Nucleus accumbens (tissue), 56 donors: ENCODE results near the gene C5.
"Not testable (repeated sequence)": the region's sequence is repeated elsewhere in the genome, so short reads cannot be mapped to it uniquely, and the experiment has no call there.

ENCODE experiments used
- DNase-seq, 56 donors: peaks; one replicate each; lab custom pipeline; 2025; lab: John Stamatoyannopoulos, UW

C5 gene

GRCh38 chr9:121050128-121050988, at the start of gene C5:
Gene C5, minus strand, starts transcription at chr9:121050275. Its CDS starts 29 bp downstream, at chr9:121050246.
- no peak for DNase-seq

- DNase-seq, result no peak
Measured at GRCh38 chr9:121098567-121099198, 48.6 kb upstream of the C5 start.

- DNase-seq, result no peak
Measured at GRCh38 chr9:121095057-121095456, 45.0 kb upstream of the C5 start.

GRCh38 chr9:121090743-121091142, 40.7 kb upstream of the C5 start:
- not testable (repeated sequence) for DNase-seq

- no peak for DNase-seq
Measured at GRCh38 chr9:121088576-121088975, 38.5 kb upstream of the C5 start.

GRCh38 chr9:121085661-121086060, 35.6 kb upstream of the C5 start:
- DNase-seq, result no peak

GRCh38 chr9:121082075-121082474, 32.0 kb upstream of the C5 start:
- DNase-seq, result no peak

GRCh38 chr9:121075251-121076036, 25.4 kb upstream of the C5 start:
- no peak for DNase-seq

GRCh38 chr9:121074370-121075250, 24.5 kb upstream of the C5 start, which contains the start of gene CNTRL:
Gene CNTRL, plus strand, starts transcription at chr9:121074955. Its CDS starts 13,372 bp downstream, at chr9:121088327.
- DNase-seq, result peak; percentile 10 to 94 (median 82)

- DNase-seq, result peak in 7 of 56 donors; percentile 2 to 18 (median 3)
Measured at GRCh38 chr9:121073038-121073437, 23.0 kb upstream of the C5 start.

GRCh38 chr9:121071756-121072421, 21.8 kb upstream of the C5 start:
- no peak for DNase-seq

GRCh38 chr9:121071370-121071755, 21.3 kb upstream of the C5 start:
- DNase-seq, result no peak

GRCh38 chr9:121069396-121069795, 19.3 kb upstream of the C5 start:
- no peak for DNase-seq

GRCh38 chr9:121067640-121068039, 17.6 kb upstream of the C5 start:
- DNase-seq, result no peak

GRCh38 chr9:121066850-121067249, 16.8 kb upstream of the C5 start:
- no peak for DNase-seq

GRCh38 chr9:121059998-121060636, 10.0 kb upstream of the C5 start:
- peak in 8 of 56 donors; percentile 0 to 31 (median 7) for DNase-seq

- DNase-seq, result no peak
Measured at GRCh38 chr9:121059513-121059912, 9.4 kb upstream of the C5 start.

- DNase-seq, result no peak
Measured at GRCh38 chr9:121057821-121058220, 7.7 kb upstream of the C5 start.

GRCh38 chr9:121055642-121056143, 5.6 kb upstream of the C5 start:
- no peak for DNase-seq
